Trophoblast cell (in vitro differentiated cells and primary cell): Measurements from ENCODE around the gene JMJD1C.

Experiments
- DNase-seq, 2 donors: peaks; one replicate each; pipeline ENCODE4 v3.0.0-alpha.2; 2016
- H2AFZ ChIP-seq: 2 replicates; pipeline ENCODE4 v1.6.1; 2013; ENCODE audit warnings: low read length, moderate library complexity, mild to moderate bottlenecking; ENCODE audit not compliant: insufficient read depth, poor library complexity
- H2AK5ac ChIP-seq: 2 replicates; pipeline ENCODE4 v1.6.1; 2013; ENCODE audit warnings: mild to moderate bottlenecking, low read length
- H2BK120ac ChIP-seq: 2 replicates; pipeline ENCODE4 v1.6.1; 2013; ENCODE audit warnings: low read length, mild to moderate bottlenecking, moderate library complexity; ENCODE audit not compliant: insufficient read depth, poor library complexity
- H2BK12ac ChIP-seq: 2 replicates; pipeline ENCODE4 v1.6.1; 2013; ENCODE audit warnings: mild to moderate bottlenecking, low read length, moderate library complexity
- H2BK5ac ChIP-seq: 2 replicates; pipeline ENCODE4 v1.6.1; 2013; ENCODE audit warnings: low read length, low read depth, moderate library complexity, mild to moderate bottlenecking; ENCODE audit not compliant: poor library complexity
- H3K14ac ChIP-seq: 2 replicates; pipeline ENCODE4 v1.6.1; 2013; ENCODE audit warnings: mild to moderate bottlenecking, low read length
- H3K18ac ChIP-seq: 2 replicates; pipeline ENCODE4 v1.6.1; 2013; ENCODE audit warnings: mild to moderate bottlenecking, low read length
- H3K23ac ChIP-seq: 2 replicates; pipeline ENCODE4 v1.6.1; 2013; ENCODE audit warnings: low read length
- H3K27ac ChIP-seq: 2 replicates; pipeline ENCODE4 v1.5.1; 2013; ENCODE audit warnings: low read depth, mild to moderate bottlenecking, inconsistent platforms, low read length, moderate library complexity
- H3K27me3 ChIP-seq: 2 replicates; pipeline ENCODE4 v1.6.1; 2013; ENCODE audit warnings: inconsistent platforms, mild to moderate bottlenecking, low read length, moderate library complexity; ENCODE audit not compliant: insufficient read depth
- H3K36me3 ChIP-seq, 2 experiments: 1 replicate in 1 of 2; 2 replicates in 1 of 2; pipeline ENCODE4 v1.6.1; 2013; ENCODE audit warnings: low read length in 2 of 2, mild to moderate bottlenecking in 2 of 2, moderate library complexity in 1 of 2; ENCODE audit not compliant: insufficient read depth in 2 of 2, control insufficient read depth in 1 of 2
- H3K4ac ChIP-seq: 2 replicates; pipeline ENCODE4 v1.6.1; 2013; ENCODE audit warnings: low read depth, mild to moderate bottlenecking, low read length, moderate library complexity
- H3K4me1 ChIP-seq, 2 experiments: 1 replicate in 1 of 2; 2 replicates in 1 of 2; pipeline ENCODE4 v1.6.1; 2013; ENCODE audit warnings: low read length in 2 of 2, mild to moderate bottlenecking in 2 of 2, moderate library complexity in 1 of 2; ENCODE audit not compliant: insufficient read depth in 2 of 2, control insufficient read depth in 1 of 2
- H3K4me2 ChIP-seq: 2 replicates; pipeline ENCODE4 v1.6.1; 2013; ENCODE audit warnings: inconsistent platforms, mild to moderate bottlenecking, low read length, moderate library complexity
- H3K4me3 ChIP-seq: 2 replicates; pipeline ENCODE4 v1.5.1; 2013; ENCODE audit warnings: mild to moderate bottlenecking, low read depth, low read length, inconsistent platforms
- H3K79me1 ChIP-seq: one replicate; pipeline ENCODE4 v1.6.1; 2013; ENCODE audit warnings: low read length
- H3K79me2 ChIP-seq: 2 replicates; pipeline ENCODE4 v1.6.1; 2013; ENCODE audit warnings: low read length, mild to moderate bottlenecking; ENCODE audit not compliant: control insufficient read depth, insufficient read depth, poor library complexity
- H3K9ac ChIP-seq: 2 replicates; pipeline ENCODE4 v1.6.1; 2013; ENCODE audit warnings: mild to moderate bottlenecking, low read length
- H3K9me3 ChIP-seq: 2 replicates; pipeline ENCODE4 v1.6.1; 2013; ENCODE audit warnings: low read depth, mild to moderate bottlenecking, control low read depth, inconsistent platforms, low read length; ENCODE audit not compliant: insufficient read depth
- H4K12ac ChIP-seq: 2 replicates; pipeline ENCODE4 v1.6.1; 2013; ENCODE audit warnings: low read depth, mild to moderate bottlenecking, low read length, moderate library complexity
- H4K8ac ChIP-seq: 2 replicates; pipeline ENCODE4 v1.6.1; 2013; ENCODE audit warnings: low read depth, mild to moderate bottlenecking, low read length, moderate library complexity
- H4K91ac ChIP-seq: one replicate; pipeline ENCODE4 v1.6.1; 2013; ENCODE audit warnings: low read depth, mild to moderate bottlenecking, low read length, moderate library complexity
- WGBS: extraction: QIAGEN DNeasy Blood & Tissue Kit; methylation state at CpG from one replicate; pipeline ENCODE4 v1.1.7; 2013; ENCODE audit warnings: missing lambda C conversion rate; ENCODE audit not compliant: insufficient read length, insufficient coverage; ENCODE audit errors: extremely low coverage; 5-methylcytosine and 5-hydroxymethylcytosine counted together

Gene JMJD1C

DNA sequence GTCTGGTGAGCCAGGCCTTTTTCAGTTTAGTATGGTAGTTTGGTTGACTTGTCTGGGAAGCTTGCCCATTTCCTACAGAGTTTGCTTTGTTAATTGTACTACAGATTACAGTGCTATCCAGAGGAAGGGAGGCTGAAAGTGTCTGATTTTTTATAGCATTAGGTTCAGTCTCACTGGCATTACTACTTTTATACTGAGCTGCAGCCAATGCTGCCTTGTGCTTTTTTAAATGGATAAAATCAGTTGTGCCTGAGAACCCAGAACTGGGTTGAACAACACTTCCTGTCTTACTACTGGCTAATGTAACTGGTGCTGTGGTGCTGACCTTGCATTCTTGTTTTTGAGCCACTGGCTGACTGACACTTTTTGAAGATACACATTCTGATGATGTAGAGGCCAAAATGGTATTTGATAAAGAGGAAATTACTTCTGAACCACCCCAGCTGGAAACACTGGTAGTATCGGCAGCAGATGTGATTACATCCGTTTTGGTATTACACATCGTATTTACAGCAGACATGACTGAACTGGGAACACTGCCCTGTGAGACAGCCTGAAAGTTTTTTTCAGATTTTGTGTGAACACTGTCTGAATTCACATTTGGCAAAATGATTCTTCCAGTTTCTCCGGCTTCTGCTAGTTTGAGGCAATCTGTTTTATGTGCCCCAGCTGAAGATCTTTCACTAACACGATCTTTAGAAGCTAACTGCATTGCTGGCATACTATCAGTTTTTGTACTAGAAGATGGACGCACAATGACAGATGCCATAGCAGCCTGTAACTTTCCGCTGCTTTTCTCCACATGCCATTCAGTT, 258.6 kb downstream of the JMJD1C start:
- Histone ChIP-seq H2AFZ (no peak overlapping the region), H3K4me1 (peaks cover 0 to 6% of the 10 kb centered on the region in 2 experiments), H2AK5ac (no peak overlapping the region), H3K79me1 (no peaks in the 10 kb centered on the region), H3K23ac (no peak overlapping the region), H3K4me3 (no peak overlapping the region), H3K36me3 (peaks cover 3 to 14% of the 10 kb centered on the region in 2 experiments), H3K27ac (no peak overlapping the region), H3K14ac (no peak overlapping the region), H2BK5ac (no peak overlapping the region), H3K9ac (no peak overlapping the region), H4K91ac (no peak overlapping the region), H4K12ac (no peak overlapping the region), H3K9me3 (no peaks in the 10 kb centered on the region), H3K18ac (no peak overlapping the region), H3K4me2 (no peak overlapping the region), H2BK120ac (no peak overlapping the region), H2BK12ac (no peak overlapping the region), H3K27me3 (no peaks in the 10 kb centered on the region), H4K8ac (no peak overlapping the region), H3K79me2 (no peaks in the 10 kb centered on the region), H3K4ac (no peak overlapping the region)
- no CpG with 5 or more reads among the region's 7 CpGs for WGBS
- peak in 1 of 2 donors; percentile 15 for DNase-seq

DNA sequence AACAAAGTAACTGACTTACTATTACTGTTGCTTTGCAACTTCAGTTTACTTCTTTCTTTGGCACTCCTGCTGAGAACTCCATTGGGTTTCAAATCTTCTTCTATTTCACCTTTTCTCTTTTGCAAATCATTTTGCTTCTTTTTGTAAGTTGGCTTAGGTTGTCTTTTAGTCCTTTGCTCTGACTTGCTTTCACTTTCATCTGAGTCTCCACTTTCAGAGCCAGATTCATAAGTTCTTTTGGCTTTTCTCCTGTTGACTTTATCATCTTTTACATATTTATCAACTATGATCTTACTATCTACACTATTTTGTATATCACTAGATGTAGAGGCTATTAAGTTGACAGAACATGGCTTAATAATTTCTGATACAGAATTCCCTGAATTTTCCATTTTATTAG, 259.2 kb downstream of the JMJD1C start:
- H2AK5ac ChIP-seq, result no peak overlapping the region
- H3K27ac ChIP-seq, result no peak overlapping the region
- H3K9me3 ChIP-seq, result no peaks in the 10 kb centered on the region
- no peak overlapping the region for H2BK5ac ChIP-seq
- no peaks in the 10 kb centered on the region for H3K27me3 ChIP-seq
- no peak for DNase-seq
- no peak overlapping the region for H3K4me2 ChIP-seq
- no peak overlapping the region for H3K4ac ChIP-seq
- no peak overlapping the region for H3K9ac ChIP-seq
- H3K18ac ChIP-seq, result no peak overlapping the region
- peaks cover 7 to 18% of the 10 kb centered on the region in 2 experiments for H3K36me3 ChIP-seq
- no peak overlapping the region for H4K8ac ChIP-seq
- H3K79me2 ChIP-seq, result no peaks in the 10 kb centered on the region
- H2BK120ac ChIP-seq, result no peak overlapping the region
- H4K91ac ChIP-seq, result no peak overlapping the region
- H2BK12ac ChIP-seq, result no peak overlapping the region
- no peak overlapping the region for H4K12ac ChIP-seq
- no peaks in the 10 kb centered on the region for H3K79me1 ChIP-seq
- H2AFZ ChIP-seq, result no peak overlapping the region
- no peak overlapping the region for H3K14ac ChIP-seq
- no peak overlapping the region for H3K23ac ChIP-seq
- H3K4me3 ChIP-seq, result no peak overlapping the region
- peaks cover 0 to 6% of the 10 kb centered on the region in 2 experiments for H3K4me1 ChIP-seq

DNA sequence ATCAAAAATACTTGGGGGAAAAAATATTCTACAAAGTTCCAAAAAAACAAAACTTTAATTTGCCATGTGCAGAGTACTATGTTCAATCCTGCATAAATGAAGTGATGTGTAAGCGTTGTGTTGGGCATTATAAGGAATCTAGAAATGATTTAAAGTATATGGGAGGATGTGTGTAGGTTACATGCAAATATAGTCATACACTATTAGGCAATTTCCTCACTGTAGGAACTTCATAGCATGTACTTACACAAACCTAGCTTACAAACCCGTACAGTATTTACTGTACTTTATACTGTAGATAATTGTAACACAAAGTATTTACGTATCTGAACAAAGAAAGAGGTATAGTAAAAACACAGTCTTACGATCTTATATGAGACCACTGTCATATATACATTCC, 260.4 kb downstream of the JMJD1C start:
- no peak overlapping the region for H3K4ac ChIP-seq
- no peak overlapping the region for H2BK120ac ChIP-seq
- H3K23ac ChIP-seq, result no peak overlapping the region
- no CpG with 5 or more reads among the region's 4 CpGs for WGBS
- DNase-seq, result no peak
- H3K36me3 ChIP-seq, result peaks cover 7 to 18% of the 10 kb centered on the region in 2 experiments
- peaks cover 0 to 6% of the 10 kb centered on the region in 2 experiments for H3K4me1 ChIP-seq
- H2AFZ ChIP-seq, result no peak overlapping the region
- no peak overlapping the region for H4K12ac ChIP-seq
- H3K14ac ChIP-seq, result no peak overlapping the region
- no peaks in the 10 kb centered on the region for H3K79me2 ChIP-seq
- H3K79me1 ChIP-seq, result no peaks in the 10 kb centered on the region
- H3K9ac ChIP-seq, result no peak overlapping the region
- H3K9me3 ChIP-seq, result no peaks in the 10 kb centered on the region
- no peak overlapping the region for H3K27ac ChIP-seq
- no peaks in the 10 kb centered on the region for H3K27me3 ChIP-seq
- no peak overlapping the region for H3K4me3 ChIP-seq
- H4K8ac ChIP-seq, result no peak overlapping the region
- no peak overlapping the region for H2AK5ac ChIP-seq
- H3K4me2 ChIP-seq, result no peak overlapping the region
- H4K91ac ChIP-seq, result no peak overlapping the region
- H2BK5ac ChIP-seq, result no peak overlapping the region
- no peak overlapping the region for H2BK12ac ChIP-seq
- H3K18ac ChIP-seq, result no peak overlapping the region

DNA sequence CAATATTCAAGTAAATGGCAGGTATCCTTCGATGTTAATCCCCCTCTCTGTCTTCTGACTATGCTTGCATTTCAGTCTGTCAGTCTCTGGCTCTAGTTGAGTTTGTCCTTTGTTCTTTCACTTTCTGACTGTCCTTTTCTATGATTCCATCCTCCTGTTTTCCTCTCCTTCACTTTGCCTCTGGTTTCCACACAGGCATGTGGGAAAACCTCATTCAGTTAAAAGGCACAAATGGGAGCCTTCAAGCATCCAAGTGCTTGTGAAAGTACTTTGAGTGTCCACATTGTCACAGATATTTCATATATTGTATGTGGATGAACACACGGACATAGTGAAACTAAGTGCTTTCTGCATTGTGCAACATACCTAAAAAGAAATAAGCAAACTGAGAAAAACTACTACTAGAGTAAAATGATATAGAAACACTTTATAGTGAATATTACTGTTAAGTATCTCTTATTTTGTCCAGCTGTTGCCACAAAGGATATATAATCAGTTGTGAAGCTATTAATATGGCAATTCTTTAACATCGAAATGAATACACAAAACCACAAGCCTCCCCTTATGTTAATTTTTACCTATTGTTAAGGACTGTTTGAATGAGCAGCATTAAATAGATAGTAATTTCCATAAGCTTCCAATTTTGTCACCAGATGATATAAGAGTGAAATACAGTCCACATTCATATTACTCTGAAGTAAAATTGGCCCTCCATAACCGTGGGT, 260.9 kb downstream of the JMJD1C start:
- peaks cover 7 to 18% of the 10 kb centered on the region in 2 experiments for H3K36me3 ChIP-seq
- no peak overlapping the region for H4K12ac ChIP-seq
- no peak overlapping the region for H2AFZ ChIP-seq
- no peak overlapping the region for H3K9ac ChIP-seq
- H3K18ac ChIP-seq, result no peak overlapping the region
- no peak overlapping the region for H2AK5ac ChIP-seq
- no peak overlapping the region for H3K23ac ChIP-seq
- no peak overlapping the region for H3K4me3 ChIP-seq
- H2BK12ac ChIP-seq, result no peak overlapping the region
- no peaks in the 10 kb centered on the region for H3K79me1 ChIP-seq
- peaks cover 0 to 6% of the 10 kb centered on the region in 2 experiments for H3K4me1 ChIP-seq
- H2BK120ac ChIP-seq, result no peak overlapping the region
- H3K14ac ChIP-seq, result no peak overlapping the region
- H4K8ac ChIP-seq, result no peak overlapping the region
- no peak overlapping the region for H3K4me2 ChIP-seq
- H3K9me3 ChIP-seq, result no peaks in the 10 kb centered on the region
- H3K27ac ChIP-seq, result no peak overlapping the region
- H3K4ac ChIP-seq, result no peak overlapping the region
- no peaks in the 10 kb centered on the region for H3K27me3 ChIP-seq
- H4K91ac ChIP-seq, result no peak overlapping the region
- H3K79me2 ChIP-seq, result no peaks in the 10 kb centered on the region
- DNase-seq, result no peak
- no peak overlapping the region for H2BK5ac ChIP-seq
- no CpG with 5 or more reads among the region's 4 CpGs for WGBS
